Left renal pelvis (tissue), 4 donors: Measurements from ENCODE around the gene MPDZ. TPM values are rescaled to one million over a fixed set of nuclear protein-coding genes. Genes with fewer than 3 reads are reported as not detected.

ENCODE experiments used
- DNase-seq, 4 donors: peaks; one replicate each; pipeline ENCODE4 v3.0.0-alpha.2; 2013; ENCODE audit warnings: low read depth in 4 of 4, low spot score in 3 of 4
- polyA plus RNA-seq, 4 donors: library from polyadenylated mRNA; unstranded; fragments of 120-200 nt; gene quantifications; one replicate each; pipeline ENCODE4 v1.2.1, GENCODE V29; 2013; ENCODE audit not compliant: insufficient read length in 4 of 4

Gene MPDZ
- polyA plus RNA-seq, 4 donors = 39.9 to 54.5 (median 49.7) TPM

GRCh38 chr9:13186091-13186490 lies 93.4 kb downstream of the MPDZ start:
- DNase-seq = no peak

GRCh38 chr9:13181652-13182051 lies 97.8 kb downstream of the MPDZ start:
- DNase-seq = no peak

- DNase-seq = no peak
Measured at GRCh38 chr9:13179257-13179656, 100.2 kb downstream of the MPDZ start.

GRCh38 chr9:13175732-13176131 lies 103.8 kb downstream of the MPDZ start:
- DNase-seq = no peak

- DNase-seq = no peak
Measured at GRCh38 chr9:13174906-13175639, 104.4 kb downstream of the MPDZ start.

- no peak for DNase-seq
Measured at GRCh38 chr9:13173553-13173952, 105.9 kb downstream of the MPDZ start.

- no peak for DNase-seq
Measured at GRCh38 chr9:13171261-13171660, 108.2 kb downstream of the MPDZ start.

- DNase-seq = no peak
Measured at GRCh38 chr9:13166996-13167395, 112.5 kb downstream of the MPDZ start.

- no peak for DNase-seq
Measured at GRCh38 chr9:13165956-13166355, 113.5 kb downstream of the MPDZ start.

- no peak for DNase-seq
Measured at GRCh38 chr9:13165236-13165945, 114.1 kb downstream of the MPDZ start.

- no peak for DNase-seq
Measured at GRCh38 chr9:13163946-13164345, 115.5 kb downstream of the MPDZ start.

- no peak for DNase-seq
Measured at GRCh38 chr9:13163287-13163686, 116.2 kb downstream of the MPDZ start.

- no peak for DNase-seq
Measured at GRCh38 chr9:13160051-13160450, 119.4 kb downstream of the MPDZ start.

GRCh38 chr9:13158986-13159385 lies 120.5 kb downstream of the MPDZ start:
- DNase-seq = no peak

- no peak for DNase-seq
Measured at GRCh38 chr9:13151489-13151888, 128.0 kb downstream of the MPDZ start.

- no peak for DNase-seq
Measured at GRCh38 chr9:13149454-13149853, 130.0 kb downstream of the MPDZ start.

- no peak for DNase-seq
Measured at GRCh38 chr9:13146840-13147239, 132.7 kb downstream of the MPDZ start.

- DNase-seq = no peak
Measured at GRCh38 chr9:13145340-13145739, 134.2 kb downstream of the MPDZ start.

GRCh38 chr9:13144166-13144775 lies 135.2 kb downstream of the MPDZ start:
- DNase-seq = no peak

GRCh38 chr9:13143281-13143680 lies 136.2 kb downstream of the MPDZ start:
- no peak for DNase-seq

- no peak for DNase-seq
Measured at GRCh38 chr9:13142776-13143175, 136.7 kb downstream of the MPDZ start.

GRCh38 chr9:13141629-13142028 lies 137.9 kb downstream of the MPDZ start:
- no peak for DNase-seq
